ENCODE results near the gene GTF2H4. TPM values are rescaled to one million over a fixed set of nuclear protein-coding genes. Genes with fewer than 3 reads are reported as not detected.
"Not testable (repeated sequence)": the region's sequence is repeated elsewhere in the genome, so short reads cannot be mapped to it uniquely, and the experiment has no call there.

The GTF2H4 gene
- total RNA-seq, 1 experiment from 2014 or later = 42.6 TPM

DNA sequence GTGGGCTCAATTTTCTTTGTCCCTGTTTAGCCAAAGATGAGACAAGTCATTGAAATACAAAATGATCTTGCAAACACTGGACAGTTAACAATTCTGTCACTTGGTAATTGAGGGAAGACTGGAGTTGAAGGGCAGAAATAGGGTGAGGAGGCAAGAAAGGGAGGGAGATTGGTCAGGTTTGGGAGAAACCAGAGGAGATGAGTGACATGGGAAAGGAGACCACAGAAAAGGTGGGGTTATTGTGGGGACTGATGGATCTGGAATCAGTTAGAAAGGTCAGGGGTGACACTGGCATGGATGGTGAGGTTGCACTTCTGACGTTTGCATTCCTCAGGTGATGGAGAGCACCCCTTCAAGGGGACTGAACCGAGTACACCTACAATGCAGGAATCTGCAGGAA is 693 bp downstream of the GTF2H4 start:
- ChIA-PET POLR2A (ENCODE audit: low non-redundant PET) (interaction anchor here (0.5 kb wide), 1 partner anchor 228 kb away, joined by 16 read pairs; no protein-coding TSS in a partner anchor), CTCF (no interaction called here)
- TF ChIP-seq, protein P1, sequence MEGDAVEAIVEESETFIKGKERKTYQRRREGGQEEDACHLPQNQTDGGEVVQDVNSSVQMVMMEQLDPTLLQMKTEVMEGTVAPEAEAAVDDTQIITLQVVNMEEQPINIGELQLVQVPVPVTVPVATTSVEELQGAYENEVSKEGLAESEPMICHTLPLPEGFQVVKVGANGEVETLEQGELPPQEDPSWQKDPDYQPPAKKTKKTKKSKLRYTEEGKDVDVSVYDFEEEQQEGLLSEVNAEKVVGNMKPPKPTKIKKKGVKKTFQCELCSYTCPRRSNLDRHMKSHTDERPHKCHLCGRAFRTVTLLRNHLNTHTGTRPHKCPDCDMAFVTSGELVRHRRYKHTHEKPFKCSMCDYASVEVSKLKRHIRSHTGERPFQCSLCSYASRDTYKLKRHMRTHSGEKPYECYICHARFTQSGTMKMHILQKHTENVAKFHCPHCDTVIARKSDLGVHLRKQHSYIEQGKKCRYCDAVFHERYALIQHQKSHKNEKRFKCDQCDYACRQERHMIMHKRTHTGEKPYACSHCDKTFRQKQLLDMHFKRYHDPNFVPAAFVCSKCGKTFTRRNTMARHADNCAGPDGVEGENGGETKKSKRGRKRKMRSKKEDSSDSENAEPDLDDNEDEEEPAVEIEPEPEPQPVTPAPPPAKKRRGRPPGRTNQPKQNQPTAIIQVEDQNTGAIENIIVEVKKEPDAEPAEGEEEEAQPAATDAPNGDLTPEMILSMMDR (conservative IDR thresholded peaks at IDR 0.05; ENCODE audit: low read depth, low read length) = no peak
- TF ChIP-seq EZH2 (IDR thresholded peaks at IDR 0.05; ENCODE audit: borderline replicate concordance, low read depth, low read length, poor library complexity, severe bottlenecking) = no peak
- BruUV-seq (replicated peaks) = TSS peak; percentile 65
- H3K9me3 ChIP-seq (ENCODE audit: low read depth, low read length, poor library complexity, severe bottlenecking) = no peaks in the 10 kb centered on the region
- peak overlapping the region; percentile 95 for H3K4me3 ChIP-seq (ENCODE audit: low read depth, low read length, poor library complexity, severe bottlenecking)
- H3K4me1 ChIP-seq (ENCODE audit: insufficient read depth, low read length, poor library complexity, severe bottlenecking) = peaks cover 12% of the 10 kb centered on the region
- H3K27ac ChIP-seq (ENCODE audit: low read depth, low read length, poor library complexity, severe bottlenecking) = peak overlapping the region; percentile 64
- no peak for DNase-seq (ENCODE audit: low spot score)
- no peaks in the 10 kb centered on the region for H3K27me3 ChIP-seq (replicated peaks; ENCODE audit: insufficient read depth, low read depth, low read length, poor library complexity)
- intact Hi-C loops (cut with micrococcal nuclease; ENCODE audit: unreplicated experiment) = no loop called here
- H3K36me3 ChIP-seq (ENCODE audit: insufficient read depth, low read length, poor library complexity, severe bottlenecking) = peaks cover 19% of the 10 kb centered on the region

DNA sequence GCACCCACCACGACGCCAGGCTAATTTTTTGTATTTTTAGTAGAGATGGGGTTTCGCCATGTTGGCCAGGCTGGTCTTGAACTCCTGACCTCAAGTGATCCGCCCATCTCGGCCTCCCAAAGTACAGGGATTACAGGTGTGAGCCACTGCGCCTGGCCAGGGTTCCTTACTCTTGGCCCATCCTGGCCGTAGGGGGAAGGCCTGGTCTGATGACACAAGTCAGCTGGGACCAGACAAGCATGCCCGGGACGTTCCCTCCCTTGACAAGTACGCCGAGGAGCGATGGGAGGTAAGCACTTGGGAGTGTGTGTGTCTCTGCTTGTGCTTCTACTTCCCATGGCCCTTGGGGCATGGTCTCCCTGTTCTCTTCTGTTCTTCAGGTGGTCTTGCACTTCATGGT is 2.5 kb downstream of the GTF2H4 start:
- CTCF ChIA-PET; H3K9me3 ChIP-seq (ENCODE audit: low read depth, low read length, poor library complexity, severe bottlenecking); POLR2A ChIA-PET (ENCODE audit: low non-redundant PET); DNase-seq (ENCODE audit: low spot score); H3K27me3 ChIP-seq (replicated peaks; ENCODE audit: insufficient read depth, low read depth, low read length, poor library complexity); H3K4me3 ChIP-seq (ENCODE audit: low read depth, low read length, poor library complexity, severe bottlenecking); BruUV-seq (replicated peaks); H3K27ac ChIP-seq (ENCODE audit: low read depth, low read length, poor library complexity, severe bottlenecking); intact Hi-C loops (cut with micrococcal nuclease; ENCODE audit: unreplicated experiment): not testable (repeated sequence)
- peaks cover 22% of the 10 kb centered on the region for H3K4me1 ChIP-seq (ENCODE audit: insufficient read depth, low read length, poor library complexity, severe bottlenecking)
- peaks cover 19% of the 10 kb centered on the region for H3K36me3 ChIP-seq (ENCODE audit: insufficient read depth, low read length, poor library complexity, severe bottlenecking)

DNA sequence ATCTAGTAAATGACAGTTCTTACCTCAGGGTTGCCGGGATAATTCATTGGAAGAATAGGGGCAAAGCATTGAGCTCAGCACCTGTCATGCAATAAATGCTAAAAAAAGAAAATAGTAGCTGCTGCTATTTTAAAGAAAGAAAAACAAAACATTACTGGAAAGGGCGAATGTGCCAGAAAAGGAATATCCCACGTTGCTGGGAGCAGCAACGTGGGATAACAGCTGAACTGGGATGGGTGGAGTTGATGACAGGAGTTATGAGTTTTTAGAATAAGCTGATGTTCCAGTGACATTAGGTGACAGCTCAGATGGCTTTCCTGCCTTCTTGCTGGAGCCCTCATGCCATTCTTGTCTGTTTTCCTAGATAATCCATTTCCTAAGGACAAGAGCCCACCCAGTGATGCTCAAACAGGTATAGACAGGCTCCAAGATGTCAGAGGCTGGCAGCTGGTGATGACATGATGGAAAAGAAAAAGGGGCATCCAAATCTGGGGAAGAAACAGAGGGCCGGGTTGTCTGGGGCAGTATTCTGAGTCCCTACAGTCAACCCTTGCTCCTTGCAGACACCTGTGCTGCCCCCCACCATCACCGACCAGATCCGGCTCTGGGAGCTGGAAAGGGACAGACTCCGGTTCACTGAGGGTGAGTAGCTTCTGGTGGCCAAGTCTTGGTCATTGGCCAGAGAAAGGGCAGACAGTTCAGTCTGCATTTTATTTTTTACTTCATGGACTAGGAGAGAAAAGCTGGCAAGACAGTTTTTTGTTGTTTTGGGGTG is 4.9 kb downstream of the GTF2H4 start:
- BruUV-seq (replicated peaks) = no TSS peak
- TF ChIP-seq, protein P1 (conservative IDR thresholded peaks at IDR 0.05; ENCODE audit: low read depth, low read length) = no peak
- no peak for TF ChIP-seq EZH2 (IDR thresholded peaks at IDR 0.05; ENCODE audit: borderline replicate concordance, low read depth, low read length, poor library complexity, severe bottlenecking)
- CTCF ChIA-PET = interaction anchor here (0.6 to 3.5 kb wide), 4 partner anchors 157 to 279 kb away, joined by 3 to 37 read pairs (median 13); no protein-coding TSS in a partner anchor
- DNase-seq (ENCODE audit: low spot score) = no peak
- POLR2A ChIA-PET (ENCODE audit: low non-redundant PET) = no interaction called here
- Histone ChIP-seq H3K36me3 (ENCODE audit: insufficient read depth, low read length, poor library complexity, severe bottlenecking) (peaks cover 28% of the 10 kb centered on the region), H3K9me3 (ENCODE audit: low read depth, low read length, poor library complexity, severe bottlenecking) (no peaks in the 10 kb centered on the region), H3K27me3 (replicated peaks; ENCODE audit: insufficient read depth, low read depth, low read length, poor library complexity) (no peaks in the 10 kb centered on the region), H3K27ac (ENCODE audit: low read depth, low read length, poor library complexity, severe bottlenecking) (no peak overlapping the region), H3K4me3 (ENCODE audit: low read depth, low read length, poor library complexity, severe bottlenecking) (no peak overlapping the region), H3K4me1 (ENCODE audit: insufficient read depth, low read length, poor library complexity, severe bottlenecking) (peaks cover 13% of the 10 kb centered on the region)
- intact Hi-C loops (cut with micrococcal nuclease; ENCODE audit: unreplicated experiment) = no loop called here
